HG03066 (cell line): Measurements from ENCODE around the gene SPAG16.
A peak's percentile ranks its signal among the peaks of the same experiment; 100 is the strongest.

Experiments used
- ATAC-seq: cut with Tn5 transposase; IDR thresholded peaks from one replicate; pipeline ENCODE4 v1.9.1; 2021; ENCODE audit warnings: low read depth; ENCODE audit not compliant: unreplicated experiment

The SPAG16 gene

DNA sequence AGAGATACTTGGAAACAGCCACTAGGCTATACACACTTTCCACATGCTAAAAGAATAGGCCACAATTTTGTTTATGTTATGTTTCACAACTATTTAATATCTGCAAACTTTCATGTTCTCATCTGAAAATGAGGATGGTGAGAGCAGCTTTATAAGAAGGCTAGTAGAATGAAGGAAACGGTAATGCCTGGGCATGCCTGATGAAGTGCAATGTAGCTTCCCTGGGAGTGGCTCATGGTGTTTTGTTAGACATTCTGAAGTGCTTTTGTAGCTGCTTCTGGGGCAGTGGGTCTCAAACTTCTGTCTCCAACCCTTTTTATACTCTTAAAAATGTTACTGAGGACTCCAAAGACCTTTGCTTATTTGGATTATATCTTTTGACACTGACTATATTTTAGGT, 933.3 kb downstream of the SPAG16 start:
- no peak for ATAC-seq

DNA sequence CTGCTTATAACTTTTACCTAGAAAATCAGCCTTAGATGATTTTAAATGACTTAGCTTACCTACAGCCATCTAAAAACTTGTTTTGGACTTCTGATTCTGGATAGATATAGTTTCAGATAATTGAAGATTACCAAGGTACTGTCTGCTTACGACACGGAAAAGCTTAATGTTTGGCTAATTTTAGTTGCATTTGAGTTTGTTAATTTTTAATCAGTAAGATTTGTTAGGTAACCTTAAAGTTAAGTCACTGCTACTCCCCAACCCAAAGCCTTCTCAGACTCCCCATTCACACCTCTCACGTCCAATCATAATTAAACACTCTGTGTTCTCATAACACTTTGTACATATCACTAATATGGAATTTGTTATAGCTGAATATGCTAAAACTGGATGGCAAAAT, 936.0 kb downstream of the SPAG16 start:
- no peak for ATAC-seq

DNA sequence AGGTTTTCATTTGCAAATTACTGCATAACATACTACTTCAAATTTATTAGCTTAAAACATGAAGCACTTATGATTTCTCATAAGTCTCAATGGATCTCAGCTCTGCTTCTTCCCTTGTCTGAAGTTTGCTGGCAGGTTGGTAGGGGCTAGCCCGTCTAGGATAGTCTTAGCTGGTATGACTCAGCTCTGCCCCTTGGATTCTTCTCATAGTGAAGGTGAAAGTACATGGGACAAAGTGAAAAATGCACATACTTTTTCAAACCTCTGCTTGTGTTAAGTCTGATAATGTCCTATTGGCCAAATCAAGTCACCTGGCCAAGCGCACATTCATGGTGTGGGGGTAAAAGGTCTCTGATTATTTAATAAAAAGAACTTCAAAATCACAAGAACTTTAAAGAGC, 941.8 kb downstream of the SPAG16 start:
- no peak for ATAC-seq

DNA sequence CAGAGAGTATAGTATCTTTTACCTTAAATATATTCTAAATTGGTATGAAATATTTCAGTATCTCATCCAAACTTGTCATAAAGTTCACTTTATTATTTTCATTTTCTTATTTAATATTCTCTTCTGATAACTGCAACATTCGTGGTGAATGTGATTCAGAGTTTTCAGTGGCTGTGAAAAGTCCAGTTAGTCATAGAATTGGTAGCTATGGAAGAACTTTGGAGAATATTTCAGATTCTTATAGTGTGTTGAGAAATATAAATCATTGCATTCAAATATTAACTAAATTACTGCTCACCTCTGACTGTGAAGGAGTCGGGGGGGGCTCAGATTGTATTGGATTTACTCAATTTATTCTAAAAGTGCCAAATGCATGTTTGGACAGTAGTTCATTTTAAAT, 948.0 kb downstream of the SPAG16 start:
- ATAC-seq: no peak

- ATAC-seq: no peak
Observed at GRCh38 chr2:214233164-214233563, 948.9 kb downstream of the SPAG16 start.

DNA sequence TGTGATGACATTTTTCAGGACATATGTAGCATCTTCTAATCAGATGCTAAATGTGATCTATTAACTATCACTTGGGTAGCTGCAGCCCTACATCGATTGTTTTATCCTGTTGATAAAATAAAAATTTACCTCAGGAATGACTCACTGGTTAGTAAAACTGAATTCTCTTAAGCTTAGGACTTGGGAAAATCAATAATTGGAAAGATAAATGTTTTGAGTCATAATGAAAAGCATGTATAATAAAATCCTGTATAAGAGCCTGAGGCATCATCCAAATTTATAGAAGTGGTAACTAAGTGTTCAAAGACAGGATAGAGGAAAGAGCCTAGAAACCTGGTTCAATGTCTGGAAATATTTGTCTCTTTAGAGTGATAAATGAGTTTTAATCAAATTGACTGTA, 958.5 kb downstream of the SPAG16 start:
- no peak for ATAC-seq

- no peak for ATAC-seq
Observed at GRCh38 chr2:214244847-214245246, 960.6 kb downstream of the SPAG16 start.

- ATAC-seq: no peak
Observed at GRCh38 chr2:214246417-214246816, 962.2 kb downstream of the SPAG16 start.

DNA sequence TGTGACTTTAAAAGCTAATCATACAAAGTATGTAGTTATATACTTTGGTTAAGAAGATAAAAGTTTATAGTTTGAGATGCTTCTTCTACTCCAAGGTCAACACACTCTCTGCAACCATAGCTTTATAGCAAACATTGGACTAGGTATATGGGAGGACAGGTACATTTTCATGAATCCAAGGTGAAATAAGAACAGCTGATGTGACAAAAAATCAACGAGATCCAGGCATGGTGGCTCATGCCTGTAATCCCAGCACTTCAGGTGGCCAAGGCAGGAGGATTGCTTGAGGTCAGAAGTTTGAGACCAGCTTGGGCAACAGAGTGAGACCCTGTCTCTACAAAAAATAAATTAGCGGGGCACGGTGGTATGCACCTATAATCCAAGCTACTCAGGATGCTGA, 963.3 kb downstream of the SPAG16 start:
- no peak for ATAC-seq

GRCh38 chr2:214255046-214255445, 970.8 kb downstream of the SPAG16 start:
- ATAC-seq: no peak

DNA sequence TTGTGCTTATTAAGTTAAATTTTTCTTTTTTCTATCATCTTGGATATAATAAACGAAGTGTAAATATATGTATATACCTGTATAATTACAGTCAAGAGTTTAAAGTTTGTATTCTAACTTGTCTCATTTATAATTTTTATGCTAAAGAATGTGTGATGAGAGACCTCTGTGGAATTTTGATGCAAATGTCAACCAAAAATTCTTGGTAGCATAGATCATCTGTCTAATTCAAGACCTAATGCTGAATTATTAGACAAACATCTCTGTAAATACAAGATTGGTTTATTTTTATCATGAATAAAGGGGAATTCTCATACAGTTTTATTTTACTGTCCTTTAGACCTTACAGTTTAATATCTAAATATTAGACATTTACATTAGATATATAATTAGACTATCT, 977.4 kb downstream of the SPAG16 start:
- ATAC-seq: no peak

DNA sequence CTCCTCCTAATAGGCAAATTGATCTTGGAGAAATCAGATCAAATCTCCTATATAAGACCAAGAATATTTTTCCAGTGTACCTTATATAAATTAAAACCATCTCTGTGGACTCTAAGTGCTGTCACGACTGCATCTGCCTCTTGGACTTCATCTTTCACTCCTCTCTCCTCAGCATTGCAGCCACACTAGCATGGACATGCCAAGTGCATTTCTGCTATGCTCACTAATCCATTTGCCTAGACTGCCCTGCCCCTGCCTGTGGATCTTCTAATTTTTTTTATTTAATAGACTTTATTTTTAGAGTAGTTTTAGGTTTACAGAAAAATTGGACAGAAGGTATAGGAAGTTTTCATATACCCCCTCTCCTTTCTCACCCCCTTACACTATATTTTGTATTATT, 979.9 kb downstream of the SPAG16 start:
- no peak for ATAC-seq

GRCh38 chr2:214265991-214266489, 981.8 kb downstream of the SPAG16 start:
- ATAC-seq: no peak

- no peak for ATAC-seq
Observed at GRCh38 chr2:214277880-214278279, 993.6 kb downstream of the SPAG16 start.

DNA sequence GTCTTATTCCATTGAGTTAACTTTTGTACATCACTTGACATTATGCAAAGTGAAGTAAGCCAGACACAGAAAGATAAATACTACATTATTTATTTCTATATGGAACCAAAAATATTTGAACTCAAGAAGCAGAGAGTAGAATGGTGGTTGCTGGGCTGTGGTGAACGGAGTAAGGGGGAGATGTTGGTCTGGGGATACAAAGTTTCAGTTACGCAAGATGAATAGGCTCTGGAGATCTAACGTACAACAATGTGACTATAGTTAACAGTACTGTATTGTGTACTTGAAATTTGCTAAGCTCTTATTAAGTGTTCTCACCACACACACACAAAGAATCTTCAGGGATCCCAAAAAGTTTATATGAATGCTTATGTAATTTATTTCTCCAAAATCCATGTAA, 1001.7 kb downstream of the SPAG16 start:
- no peak for ATAC-seq

- ATAC-seq: no peak
Observed at GRCh38 chr2:214293593-214293992, 1009.3 kb downstream of the SPAG16 start.

DNA sequence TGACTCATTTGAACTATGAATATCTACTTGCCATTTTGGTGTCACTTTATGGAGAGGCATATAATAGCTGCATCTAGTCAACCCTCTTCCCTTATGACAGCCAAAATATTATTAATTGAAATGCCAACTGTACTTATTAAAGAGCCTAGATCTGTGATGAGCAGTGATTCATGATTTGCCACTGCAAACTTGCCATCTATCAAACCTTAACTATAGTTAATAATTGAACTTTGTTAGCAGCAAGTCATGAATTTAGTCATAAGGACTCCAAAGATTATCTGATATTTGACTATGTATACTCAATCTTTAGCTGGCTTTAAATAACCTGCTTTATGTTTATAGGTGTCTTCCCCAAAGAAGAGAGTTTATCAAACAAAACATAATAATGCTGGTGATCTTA, 1010.2 kb downstream of the SPAG16 start:
- no peak for ATAC-seq

DNA sequence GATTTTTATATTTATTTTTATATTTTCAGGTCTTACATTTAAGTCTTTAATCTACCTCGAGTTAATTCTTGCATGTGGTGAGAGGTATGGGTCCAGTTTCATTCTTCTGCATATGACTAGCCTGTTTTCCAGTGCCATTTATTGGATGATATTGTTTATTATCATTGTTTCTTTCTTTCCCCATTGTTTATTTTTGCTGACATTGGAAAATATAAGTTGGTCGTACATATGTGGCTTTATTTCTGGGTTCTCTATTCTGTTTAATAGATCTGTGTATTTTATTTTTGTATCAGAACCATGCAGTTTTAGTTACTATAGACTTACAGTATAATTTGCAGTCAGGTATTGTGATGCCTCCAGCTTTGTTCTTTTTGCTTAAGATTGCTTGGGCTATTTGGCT, 1013.2 kb downstream of the SPAG16 start:
- ATAC-seq: no peak

- ATAC-seq: peak; percentile 79
Observed at GRCh38 chr2:214310319-214310718, 1026.1 kb downstream of the SPAG16 start.

- peak; percentile 29 for ATAC-seq
Observed at GRCh38 chr2:214311031-214311533, 1026.8 kb downstream of the SPAG16 start.

DNA sequence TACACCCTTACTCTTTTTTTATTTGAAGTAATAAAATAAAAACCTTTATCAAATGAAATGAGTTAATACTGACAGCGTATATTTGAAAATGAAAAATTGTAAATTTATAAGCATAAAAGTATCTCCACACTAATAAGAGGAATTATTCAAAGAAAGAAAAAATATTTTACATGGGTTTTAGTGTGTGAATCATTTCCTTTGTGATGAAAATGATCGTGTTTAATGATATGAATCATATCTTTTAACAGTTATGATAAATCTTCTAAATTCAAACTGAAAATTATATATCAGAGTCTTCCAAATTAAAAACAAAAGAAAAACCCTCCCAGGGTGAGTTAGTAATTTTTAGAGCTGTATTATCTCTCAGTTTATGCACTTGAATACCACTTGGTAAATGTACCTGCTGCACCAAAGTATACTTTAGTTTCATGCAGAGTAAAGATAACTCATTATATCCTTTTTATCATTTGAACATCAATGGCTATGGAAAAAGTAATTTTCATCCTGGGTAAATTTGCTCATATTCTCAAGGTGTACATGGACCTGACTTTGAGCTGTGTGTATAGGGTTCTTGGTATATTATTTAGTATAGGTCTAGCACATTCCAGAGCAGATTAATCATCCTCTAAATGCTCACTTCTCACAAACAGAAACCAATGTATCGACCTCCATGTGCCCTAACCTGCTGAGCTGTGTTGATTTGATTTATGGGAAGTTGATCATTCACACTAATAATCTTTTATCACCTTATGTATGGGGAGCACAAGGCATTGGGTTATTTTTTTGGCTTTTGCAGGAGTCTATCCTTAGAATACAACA, 1027.9 kb downstream of the SPAG16 start:
- no peak for ATAC-seq

DNA sequence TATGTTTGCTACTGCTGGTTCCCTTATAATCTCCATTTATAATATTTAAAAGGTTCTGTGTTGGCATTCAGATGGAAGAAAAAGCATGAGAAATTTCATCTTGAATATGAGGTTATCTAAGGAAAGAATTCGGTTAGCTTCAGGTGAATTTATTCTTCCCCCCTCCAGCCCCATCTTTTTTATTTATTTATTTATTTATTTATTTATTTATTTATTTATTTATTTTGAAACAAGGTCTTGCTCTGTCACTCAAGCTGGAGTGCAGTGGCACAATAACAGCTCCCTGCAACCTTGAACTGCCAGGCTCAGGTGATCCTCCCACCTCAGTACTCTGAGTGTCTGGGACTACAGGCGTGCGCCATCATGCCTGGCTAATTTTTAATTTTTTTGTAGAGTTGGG, 1031.1 kb downstream of the SPAG16 start:
- ATAC-seq: no peak
